MM.1S (cell line): Measurements from ENCODE around the gene USP32.

Source experiments
- CTCF ChIP-seq: fragments of 300-600 bp; sonication (generic); IDR thresholded peaks from 2 replicates; pipeline ENCODE4 v1.5.1; 2016; ENCODE audit warnings: antibody characterized with exemption, low read length, mixed read lengths
- EZH2 ChIP-seq: fragments of 300-600 bp; sonication (generic); optimal IDR thresholded peaks from 2 replicates; pipeline ENCODE3; 2017; ENCODE audit warnings: low read depth, mild to moderate bottlenecking, antibody characterized with exemption, low read length, mixed read lengths

- TF ChIP-seq EZH2 (no peak), CTCF (no peak)
These were observed 143.2 kb downstream of the USP32 start for GRCh38 chr17:60248618-60249289.
